ENCODE measurements around the gene SETD3. TPM values are rescaled to one million over a fixed set of nuclear protein-coding genes. Genes with fewer than 3 reads are reported as not detected.

Gene SETD3
- total and polyA plus RNA-seq, 5 donors from 2014 or later, result 26.5 to 38.1 (median 35.0) TPM

- peaks cover 4 to 23% (median 19%) of the 10 kb centered on the region in 4 donors for H3K4me1 Mint-ChIP-seq
- no peaks in the 10 kb centered on the region for H3K9me3 Mint-ChIP-seq
- Histone ChIP-seq H3K27ac (ENCODE audit: insufficient read depth, low read length, poor library complexity, severe bottlenecking) (no peak overlapping the region), H3K9me3 (ENCODE audit: control insufficient read depth in 2 of 2, low read length in 2 of 2) (no peaks in the 10 kb centered on the region), H3K36me3 (ENCODE audit: control insufficient read depth, insufficient read depth, low read length) (peaks cover 90% of the 10 kb centered on the region), H3K4me1 (ENCODE audit: control insufficient read depth, insufficient read depth, low read length, poor library complexity, severe bottlenecking) (no peaks in the 10 kb centered on the region), H3K27me3 (ENCODE audit: control insufficient read depth, insufficient read depth, low read length) (no peaks in the 10 kb centered on the region), H3K4me3 (ENCODE audit: low read depth, low read length) (no peak overlapping the region)
- no peak overlapping the region for H3K4me3 Mint-ChIP-seq
- H3K27me3 Mint-ChIP-seq, result no peaks in the 10 kb centered on the region
- ATAC-seq (ENCODE audit: low read depth in 2 of 2) (no peak), DNase-seq (no peak)
- H3K36me3 Mint-ChIP-seq, result peaks cover 55% of the 10 kb centered on the region
- H3K27ac Mint-ChIP-seq, result no peak overlapping the region
These were observed 21.1 kb downstream of the SETD3 start for GRCh38 chr14:99459481-99460100.

DNA sequence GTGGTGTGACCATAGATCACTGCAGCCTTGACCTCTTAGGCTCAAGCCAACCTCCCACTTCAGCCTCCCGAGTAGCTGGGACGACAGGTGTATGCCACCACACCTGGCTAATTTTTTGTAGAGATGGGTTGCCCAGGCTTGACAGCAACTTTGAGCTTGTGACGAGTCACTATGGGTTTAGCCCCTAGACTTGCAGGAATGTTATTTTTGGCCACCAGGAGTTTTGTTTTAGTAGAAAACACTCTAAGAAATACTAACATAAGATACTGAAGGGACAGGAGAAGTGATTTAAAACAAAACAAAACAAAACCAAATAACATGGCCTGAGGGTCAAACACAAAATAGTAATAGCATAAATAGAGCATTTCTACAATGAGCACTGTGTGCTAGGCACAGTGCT lies 26.4 kb downstream of the SETD3 start:
- no peaks in the 10 kb centered on the region for H3K9me3 Mint-ChIP-seq
- Histone ChIP-seq H3K27ac (ENCODE audit: insufficient read depth, low read length, poor library complexity, severe bottlenecking) (no peak overlapping the region), H3K36me3 (ENCODE audit: control insufficient read depth, insufficient read depth, low read length) (peaks cover 79% of the 10 kb centered on the region), H3K27me3 (ENCODE audit: control insufficient read depth, insufficient read depth, low read length) (no peaks in the 10 kb centered on the region), H3K4me1 (ENCODE audit: control insufficient read depth, insufficient read depth, low read length, poor library complexity, severe bottlenecking) (no peaks in the 10 kb centered on the region), H3K9me3 (ENCODE audit: control insufficient read depth in 2 of 2, low read length in 2 of 2) (no peaks in the 10 kb centered on the region), H3K4me3 (ENCODE audit: low read depth, low read length) (no peak overlapping the region)
- no peak overlapping the region for H3K27ac Mint-ChIP-seq
- no peaks in the 10 kb centered on the region for H3K27me3 Mint-ChIP-seq
- DNase-seq, result no peak
- H3K4me3 Mint-ChIP-seq, result no peak overlapping the region
- H3K36me3 Mint-ChIP-seq, result peaks cover 38% of the 10 kb centered on the region
- no peak for ATAC-seq (ENCODE audit: low read depth in 2 of 2)
- peaks cover 0 to 6% (median 2%) of the 10 kb centered on the region in 4 donors for H3K4me1 Mint-ChIP-seq

GRCh38 chr14:99452968-99453367 lies 27.7 kb downstream of the SETD3 start:
- Mint-ChIP-seq H3K27ac (no peak overlapping the region), H3K36me3 (peaks cover 37% of the 10 kb centered on the region), H3K27me3 (no peaks in the 10 kb centered on the region), H3K4me1 (peaks cover 0 to 8% (median 0%) of the 10 kb centered on the region in 4 donors), H3K4me3 (no peak overlapping the region), H3K9me3 (no peaks in the 10 kb centered on the region)
- Histone ChIP-seq H3K4me1 (ENCODE audit: control insufficient read depth, insufficient read depth, low read length, poor library complexity, severe bottlenecking) (no peaks in the 10 kb centered on the region), H3K27me3 (ENCODE audit: control insufficient read depth, insufficient read depth, low read length) (no peaks in the 10 kb centered on the region), H3K27ac (ENCODE audit: insufficient read depth, low read length, poor library complexity, severe bottlenecking) (no peak overlapping the region), H3K36me3 (ENCODE audit: control insufficient read depth, insufficient read depth, low read length) (peaks cover 76% of the 10 kb centered on the region), H3K4me3 (ENCODE audit: low read depth, low read length) (no peak overlapping the region), H3K9me3 (ENCODE audit: control insufficient read depth in 2 of 2, low read length in 2 of 2) (no peaks in the 10 kb centered on the region)
- no peak for DNase-seq
- ATAC-seq (ENCODE audit: low read depth in 2 of 2), result no peak

GRCh38 chr14:99451234-99451633 lies 29.4 kb downstream of the SETD3 start:
- Mint-ChIP-seq H3K36me3 (peaks cover 38% of the 10 kb centered on the region), H3K4me3 (no peak overlapping the region), H3K27ac (no peak overlapping the region), H3K4me1 (peaks cover 0 to 10% (median 0%) of the 10 kb centered on the region in 4 donors), H3K27me3 (no peaks in the 10 kb centered on the region), H3K9me3 (no peaks in the 10 kb centered on the region)
- H3K27me3 ChIP-seq (ENCODE audit: control insufficient read depth, insufficient read depth, low read length), result no peaks in the 10 kb centered on the region
- DNase-seq, result no peak
- H3K9me3 ChIP-seq (ENCODE audit: control insufficient read depth in 2 of 2, low read length in 2 of 2), result no peaks in the 10 kb centered on the region
- no peak overlapping the region for H3K27ac ChIP-seq (ENCODE audit: insufficient read depth, low read length, poor library complexity, severe bottlenecking)
- no peak for ATAC-seq (ENCODE audit: low read depth in 2 of 2)
- H3K4me1 ChIP-seq (ENCODE audit: control insufficient read depth, insufficient read depth, low read length, poor library complexity, severe bottlenecking), result no peaks in the 10 kb centered on the region
- no peak overlapping the region for H3K4me3 ChIP-seq (ENCODE audit: low read depth, low read length)
- peaks cover 72% of the 10 kb centered on the region for H3K36me3 ChIP-seq (ENCODE audit: control insufficient read depth, insufficient read depth, low read length)

DNA sequence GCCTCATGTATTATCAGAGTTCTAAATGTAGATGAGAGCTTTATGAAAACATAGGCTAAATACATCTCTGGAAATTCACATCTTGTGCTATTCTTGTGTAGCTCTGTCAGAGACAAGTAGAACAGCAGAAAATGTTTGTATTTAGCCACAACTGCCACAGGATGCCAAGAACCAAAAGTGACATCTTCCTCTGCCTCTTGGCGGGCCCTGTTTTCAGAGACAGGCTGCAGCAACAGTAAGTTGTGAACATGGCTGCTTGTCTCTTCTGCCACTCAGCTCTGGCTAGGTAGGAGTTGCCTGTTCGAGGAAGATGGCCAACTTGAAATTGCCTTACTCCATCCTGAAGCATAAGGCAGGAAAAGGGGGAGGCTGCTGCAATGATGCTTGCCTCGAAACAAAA lies 30.4 kb downstream of the SETD3 start:
- no peak for DNase-seq
- Mint-ChIP-seq H3K4me1 (peaks cover 0 to 10% (median 0%) of the 10 kb centered on the region in 4 donors), H3K27ac (no peak overlapping the region), H3K9me3 (no peaks in the 10 kb centered on the region), H3K4me3 (no peak overlapping the region), H3K36me3 (peaks cover 43% of the 10 kb centered on the region), H3K27me3 (no peaks in the 10 kb centered on the region)
- no peaks in the 10 kb centered on the region for H3K9me3 ChIP-seq (ENCODE audit: control insufficient read depth in 2 of 2, low read length in 2 of 2)
- no peaks in the 10 kb centered on the region for H3K27me3 ChIP-seq (ENCODE audit: control insufficient read depth, insufficient read depth, low read length)
- H3K4me1 ChIP-seq (ENCODE audit: control insufficient read depth, insufficient read depth, low read length, poor library complexity, severe bottlenecking), result no peaks in the 10 kb centered on the region
- no peak overlapping the region for H3K27ac ChIP-seq (ENCODE audit: insufficient read depth, low read length, poor library complexity, severe bottlenecking)
- no peak for ATAC-seq (ENCODE audit: low read depth in 2 of 2)
- H3K4me3 ChIP-seq (ENCODE audit: low read depth, low read length), result no peak overlapping the region
- peaks cover 74% of the 10 kb centered on the region for H3K36me3 ChIP-seq (ENCODE audit: control insufficient read depth, insufficient read depth, low read length)

GRCh38 chr14:99447739-99448138 lies 32.9 kb downstream of the SETD3 start:
- ATAC-seq (ENCODE audit: low read depth in 2 of 2) (no peak), DNase-seq (no peak)
- Histone ChIP-seq H3K4me3 (ENCODE audit: low read depth, low read length) (no peak overlapping the region), H3K4me1 (ENCODE audit: control insufficient read depth, insufficient read depth, low read length, poor library complexity, severe bottlenecking) (no peaks in the 10 kb centered on the region), H3K27ac (ENCODE audit: insufficient read depth, low read length, poor library complexity, severe bottlenecking) (no peak overlapping the region), H3K27me3 (ENCODE audit: control insufficient read depth, insufficient read depth, low read length) (no peaks in the 10 kb centered on the region), H3K9me3 (ENCODE audit: control insufficient read depth in 2 of 2, low read length in 2 of 2) (no peaks in the 10 kb centered on the region), H3K36me3 (ENCODE audit: control insufficient read depth, insufficient read depth, low read length) (peaks cover 68% of the 10 kb centered on the region)
- Mint-ChIP-seq H3K4me3 (no peak overlapping the region), H3K9me3 (no peaks in the 10 kb centered on the region), H3K27ac (peak overlapping the region in 1 of 3 donors; percentile 27), H3K27me3 (no peaks in the 10 kb centered on the region), H3K36me3 (peaks cover 46% of the 10 kb centered on the region), H3K4me1 (peaks cover 0 to 14% (median under 1%) of the 10 kb centered on the region in 4 donors)

DNA sequence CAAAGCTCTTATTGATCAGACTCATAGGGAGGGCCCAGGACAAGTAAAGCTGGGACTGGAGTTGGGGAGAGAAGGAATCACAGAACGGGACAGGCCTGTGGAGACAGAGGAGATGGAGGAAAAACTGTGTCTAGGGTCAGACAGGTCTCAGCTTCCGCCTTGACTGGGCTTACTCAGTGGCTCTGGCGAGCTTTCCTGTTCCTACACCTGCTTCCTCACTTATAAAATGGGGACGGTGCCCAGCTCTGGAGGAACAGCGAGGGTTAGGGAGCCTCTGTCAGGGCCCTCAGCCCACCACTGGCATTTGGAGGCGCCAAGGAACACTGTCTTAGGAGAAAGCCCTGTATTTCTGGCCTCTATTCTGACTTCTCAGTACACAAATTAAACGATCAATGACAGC lies 34.7 kb downstream of the SETD3 start:
- peaks cover 7 to 18% (median 14%) of the 10 kb centered on the region in 4 donors for H3K4me1 Mint-ChIP-seq
- H3K4me3 Mint-ChIP-seq, result no peak overlapping the region
- no peaks in the 10 kb centered on the region for H3K27me3 Mint-ChIP-seq
- DNase-seq, result no peak
- Histone ChIP-seq H3K4me3 (ENCODE audit: low read depth, low read length) (no peak overlapping the region), H3K27me3 (ENCODE audit: control insufficient read depth, insufficient read depth, low read length) (no peaks in the 10 kb centered on the region), H3K4me1 (ENCODE audit: control insufficient read depth, insufficient read depth, low read length, poor library complexity, severe bottlenecking) (no peaks in the 10 kb centered on the region), H3K27ac (ENCODE audit: insufficient read depth, low read length, poor library complexity, severe bottlenecking) (no peak overlapping the region), H3K36me3 (ENCODE audit: control insufficient read depth, insufficient read depth, low read length) (peaks cover 60% of the 10 kb centered on the region), H3K9me3 (ENCODE audit: control insufficient read depth in 2 of 2, low read length in 2 of 2) (no peaks in the 10 kb centered on the region)
- H3K36me3 Mint-ChIP-seq, result peaks cover 54% of the 10 kb centered on the region
- ATAC-seq (ENCODE audit: low read depth in 2 of 2), result no peak
- no peaks in the 10 kb centered on the region for H3K9me3 Mint-ChIP-seq
- H3K27ac Mint-ChIP-seq, result no peak overlapping the region

DNA sequence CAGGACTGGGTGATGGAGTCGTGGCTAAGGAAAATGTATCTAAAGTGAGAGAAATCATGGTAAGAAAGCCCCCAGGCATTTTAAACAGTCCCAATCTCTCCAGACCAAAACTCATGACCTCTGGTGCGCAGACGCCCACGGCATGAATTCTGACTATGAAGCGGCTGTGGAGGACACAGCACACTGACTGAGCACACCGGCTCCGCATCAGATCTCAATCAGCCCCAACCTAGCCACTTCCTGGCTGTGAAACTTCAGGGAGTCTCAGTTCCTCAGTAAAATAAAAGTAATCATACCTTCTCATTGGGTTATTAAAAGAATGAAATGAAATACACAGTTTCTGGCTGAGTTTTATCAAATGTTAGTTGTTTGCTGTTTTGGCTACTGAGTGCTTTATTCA lies 38.7 kb downstream of the SETD3 start:
- Mint-ChIP-seq H3K4me3 (no peak overlapping the region), H3K36me3 (peaks cover 55% of the 10 kb centered on the region), H3K27ac (peak overlapping the region; percentile 2 to 50 (median 34)), H3K27me3 (no peaks in the 10 kb centered on the region), H3K4me1 (peaks cover 11 to 34% (median 29%) of the 10 kb centered on the region in 4 donors), H3K9me3 (no peaks in the 10 kb centered on the region)
- H3K36me3 ChIP-seq (ENCODE audit: control insufficient read depth, insufficient read depth, low read length), result peaks cover 31% of the 10 kb centered on the region
- H3K4me1 ChIP-seq (ENCODE audit: control insufficient read depth, insufficient read depth, low read length, poor library complexity, severe bottlenecking), result peaks cover 7% of the 10 kb centered on the region
- DNase-seq (no peak), ATAC-seq (ENCODE audit: low read depth in 2 of 2) (peak in 1 of 2 donors; percentile 39)
- no peaks in the 10 kb centered on the region for H3K9me3 ChIP-seq (ENCODE audit: control insufficient read depth in 2 of 2, low read length in 2 of 2)
- no peak overlapping the region for H3K27ac ChIP-seq (ENCODE audit: insufficient read depth, low read length, poor library complexity, severe bottlenecking)
- H3K4me3 ChIP-seq (ENCODE audit: low read depth, low read length), result no peak overlapping the region
- no peaks in the 10 kb centered on the region for H3K27me3 ChIP-seq (ENCODE audit: control insufficient read depth, insufficient read depth, low read length)

All from CD4-positive, CD25-positive, alpha-beta regulatory T cell (primary cell).